ENCODE results near the gene COPZ2. TPM values are rescaled to one million over a fixed set of nuclear protein-coding genes. Genes with fewer than 3 reads are reported as not detected.

The COPZ2 gene
- total RNA-seq, 1 donor from 2014 or later: not detected

DNA sequence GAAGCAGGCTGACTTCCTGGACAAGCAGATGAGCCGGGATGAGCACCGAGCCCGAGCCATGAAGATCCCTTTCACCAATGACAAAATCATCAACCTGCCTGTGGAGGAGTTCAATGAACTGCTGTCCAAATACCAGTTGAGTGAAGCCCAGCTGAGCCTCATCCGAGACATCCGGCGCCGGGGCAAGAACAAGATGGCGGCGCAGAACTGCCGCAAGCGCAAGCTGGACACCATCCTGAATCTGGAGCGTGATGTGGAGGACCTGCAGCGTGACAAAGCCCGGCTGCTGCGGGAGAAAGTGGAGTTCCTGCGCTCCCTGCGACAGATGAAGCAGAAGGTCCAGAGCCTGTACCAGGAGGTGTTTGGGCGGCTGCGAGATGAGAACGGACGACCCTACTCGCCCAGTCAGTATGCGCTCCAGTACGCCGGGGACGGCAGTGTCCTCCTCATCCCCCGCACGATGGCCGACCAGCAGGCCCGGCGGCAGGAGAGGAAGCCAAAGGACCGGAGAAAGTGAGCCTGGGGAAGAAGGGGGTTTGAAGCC is 21.6 kb upstream of the COPZ2 start:
- Mint-ChIP-seq H3K27me3 (ENCODE audit: unreplicated experiment) (peaks cover 4% of the 10 kb centered on the region), H3K36me3 (ENCODE audit: low read depth, unreplicated experiment) (peaks cover 67% of the 10 kb centered on the region), H3K9me3 (ENCODE audit: unreplicated experiment) (no peaks in the 10 kb centered on the region), H3K27ac (ENCODE audit: unreplicated experiment) (peak overlapping the region; percentile 43), H3K4me1 (ENCODE audit: unreplicated experiment) (peaks cover 56% of the 10 kb centered on the region), H3K4me3 (ENCODE audit: unreplicated experiment) (peak overlapping the region; percentile 73)
- DNase-seq (ENCODE audit: low spot score): no peak
- TF ChIP-seq, protein P1, sequence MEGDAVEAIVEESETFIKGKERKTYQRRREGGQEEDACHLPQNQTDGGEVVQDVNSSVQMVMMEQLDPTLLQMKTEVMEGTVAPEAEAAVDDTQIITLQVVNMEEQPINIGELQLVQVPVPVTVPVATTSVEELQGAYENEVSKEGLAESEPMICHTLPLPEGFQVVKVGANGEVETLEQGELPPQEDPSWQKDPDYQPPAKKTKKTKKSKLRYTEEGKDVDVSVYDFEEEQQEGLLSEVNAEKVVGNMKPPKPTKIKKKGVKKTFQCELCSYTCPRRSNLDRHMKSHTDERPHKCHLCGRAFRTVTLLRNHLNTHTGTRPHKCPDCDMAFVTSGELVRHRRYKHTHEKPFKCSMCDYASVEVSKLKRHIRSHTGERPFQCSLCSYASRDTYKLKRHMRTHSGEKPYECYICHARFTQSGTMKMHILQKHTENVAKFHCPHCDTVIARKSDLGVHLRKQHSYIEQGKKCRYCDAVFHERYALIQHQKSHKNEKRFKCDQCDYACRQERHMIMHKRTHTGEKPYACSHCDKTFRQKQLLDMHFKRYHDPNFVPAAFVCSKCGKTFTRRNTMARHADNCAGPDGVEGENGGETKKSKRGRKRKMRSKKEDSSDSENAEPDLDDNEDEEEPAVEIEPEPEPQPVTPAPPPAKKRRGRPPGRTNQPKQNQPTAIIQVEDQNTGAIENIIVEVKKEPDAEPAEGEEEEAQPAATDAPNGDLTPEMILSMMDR (IDR thresholded peaks at IDR 0.05; ENCODE audit: unreplicated experiment): no peak

DNA sequence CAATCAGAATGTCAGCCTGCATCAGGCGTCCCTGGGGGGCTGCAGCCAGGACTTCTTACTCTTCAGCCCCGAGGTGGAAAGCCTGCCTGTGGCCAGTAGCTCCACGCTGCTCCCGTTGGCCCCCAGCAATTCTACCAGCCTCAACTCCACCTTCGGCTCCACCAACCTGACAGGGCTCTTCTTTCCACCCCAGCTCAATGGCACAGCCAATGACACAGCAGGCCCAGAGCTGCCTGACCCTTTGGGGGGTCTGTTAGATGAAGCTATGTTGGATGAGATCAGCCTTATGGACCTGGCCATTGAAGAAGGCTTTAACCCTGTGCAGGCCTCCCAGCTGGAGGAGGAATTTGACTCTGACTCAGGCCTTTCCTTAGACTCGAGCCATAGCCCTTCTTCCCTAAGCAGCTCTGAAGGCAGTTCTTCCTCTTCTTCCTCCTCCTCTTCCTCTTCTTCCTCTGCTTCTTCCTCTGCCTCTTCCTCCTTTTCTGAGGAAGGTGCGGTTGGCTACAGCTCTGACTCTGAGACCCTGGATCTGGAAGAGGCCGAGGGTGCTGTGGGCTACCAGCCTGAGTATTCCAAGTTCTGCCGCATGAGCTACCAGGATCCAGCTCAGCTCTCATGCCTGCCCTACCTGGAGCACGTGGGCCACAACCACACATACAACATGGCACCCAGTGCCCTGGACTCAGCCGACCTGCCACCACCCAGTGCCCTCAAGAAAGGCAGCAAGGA is 21.0 kb upstream of the COPZ2 start:
- Mint-ChIP-seq H3K27ac (ENCODE audit: unreplicated experiment) (peak overlapping the region; percentile 43), H3K4me1 (ENCODE audit: unreplicated experiment) (peaks cover 60% of the 10 kb centered on the region), H3K36me3 (ENCODE audit: low read depth, unreplicated experiment) (peaks cover 71% of the 10 kb centered on the region), H3K4me3 (ENCODE audit: unreplicated experiment) (peak overlapping the region; percentile 73), H3K27me3 (ENCODE audit: unreplicated experiment) (peaks cover 4% of the 10 kb centered on the region), H3K9me3 (ENCODE audit: unreplicated experiment) (no peaks in the 10 kb centered on the region)
- TF ChIP-seq, protein P1 (IDR thresholded peaks at IDR 0.05; ENCODE audit: unreplicated experiment): no peak
- no peak for DNase-seq (ENCODE audit: low spot score)

DNA sequence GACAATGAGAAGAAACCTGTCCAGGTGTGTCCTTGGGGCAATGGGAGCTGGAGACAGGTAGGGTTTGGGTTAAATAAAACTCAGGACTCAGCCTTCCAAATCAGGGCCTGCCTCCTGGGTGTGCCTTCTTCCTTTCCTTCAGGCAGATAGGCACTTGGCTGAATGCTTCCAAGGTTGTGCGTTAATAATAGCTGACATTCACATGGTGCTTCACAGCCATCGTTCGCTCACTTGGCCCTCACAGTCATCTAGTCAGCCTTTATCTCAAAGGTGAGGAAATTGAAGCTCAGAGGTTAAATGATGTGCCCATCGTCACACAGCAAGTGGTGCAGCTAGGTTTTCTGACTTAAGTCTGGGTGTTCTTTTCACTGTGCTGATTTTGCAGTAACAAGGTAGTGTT is 20.0 kb upstream of the COPZ2 start:
- Mint-ChIP-seq H3K27ac (ENCODE audit: unreplicated experiment) (peak overlapping the region; percentile 67), H3K4me1 (ENCODE audit: unreplicated experiment) (peaks cover 69% of the 10 kb centered on the region), H3K27me3 (ENCODE audit: unreplicated experiment) (peaks cover 4% of the 10 kb centered on the region), H3K4me3 (ENCODE audit: unreplicated experiment) (no peak overlapping the region), H3K36me3 (ENCODE audit: low read depth, unreplicated experiment) (peaks cover 76% of the 10 kb centered on the region), H3K9me3 (ENCODE audit: unreplicated experiment) (no peaks in the 10 kb centered on the region)
- TF ChIP-seq, protein P1 (IDR thresholded peaks at IDR 0.05; ENCODE audit: unreplicated experiment): no peak
- no peak for DNase-seq (ENCODE audit: low spot score)

GRCh38 chr17:48056879-48057278 is 19.3 kb upstream of the COPZ2 start:
- Mint-ChIP-seq H3K36me3 (ENCODE audit: low read depth, unreplicated experiment) (peaks cover 78% of the 10 kb centered on the region), H3K27ac (ENCODE audit: unreplicated experiment) (no peak overlapping the region), H3K27me3 (ENCODE audit: unreplicated experiment) (peaks cover 4% of the 10 kb centered on the region), H3K9me3 (ENCODE audit: unreplicated experiment) (no peaks in the 10 kb centered on the region), H3K4me3 (ENCODE audit: unreplicated experiment) (peak overlapping the region; percentile 77), H3K4me1 (ENCODE audit: unreplicated experiment) (peaks cover 76% of the 10 kb centered on the region)
- DNase-seq (ENCODE audit: low spot score): no peak
- TF ChIP-seq, protein P1 (IDR thresholded peaks at IDR 0.05; ENCODE audit: unreplicated experiment): no peak

DNA sequence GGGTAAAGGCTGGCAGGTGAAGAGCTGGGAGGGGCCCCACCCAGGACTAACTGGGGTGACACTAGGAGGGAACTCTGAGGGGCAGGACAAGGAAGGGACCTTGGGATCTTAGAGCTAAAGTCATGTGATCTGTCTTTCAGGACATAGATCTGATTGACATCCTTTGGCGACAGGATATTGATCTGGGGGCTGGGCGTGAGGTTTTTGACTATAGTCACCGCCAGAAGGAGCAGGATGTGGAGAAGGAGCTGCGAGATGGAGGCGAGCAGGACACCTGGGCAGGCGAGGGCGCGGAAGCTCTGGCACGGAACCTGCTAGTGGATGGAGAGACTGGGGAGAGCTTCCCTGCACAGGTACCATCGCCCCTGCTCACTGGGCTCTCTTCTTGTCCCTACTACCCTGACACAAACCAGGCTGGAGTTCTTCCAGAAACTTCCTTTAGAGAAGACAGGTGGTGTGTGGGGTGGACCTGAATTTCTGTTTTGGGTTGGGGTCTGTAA is 18.7 kb upstream of the COPZ2 start:
- no peaks in the 10 kb centered on the region for H3K9me3 Mint-ChIP-seq (ENCODE audit: unreplicated experiment)
- no peak for DNase-seq (ENCODE audit: low spot score)
- peaks cover 82% of the 10 kb centered on the region for H3K4me1 Mint-ChIP-seq (ENCODE audit: unreplicated experiment)
- TF ChIP-seq, protein P1 (IDR thresholded peaks at IDR 0.05; ENCODE audit: unreplicated experiment): no peak
- peaks cover 4% of the 10 kb centered on the region for H3K27me3 Mint-ChIP-seq (ENCODE audit: unreplicated experiment)
- H3K4me3 Mint-ChIP-seq (ENCODE audit: unreplicated experiment): peak overlapping the region; percentile 77
- H3K36me3 Mint-ChIP-seq (ENCODE audit: low read depth, unreplicated experiment): peaks cover 78% of the 10 kb centered on the region
- H3K27ac Mint-ChIP-seq (ENCODE audit: unreplicated experiment): peak overlapping the region; percentile 71
